HepG2 (cell line): ENCODE results near the gene PLEKHB2. TPM values are rescaled to one million over a fixed set of nuclear protein-coding genes. Genes with fewer than 3 reads are reported as not detected.

Source experiments
- ATAC-seq: fragments of 200-7000 bp; cut with Tn5 transposase; 3 replicates; pipeline ENCODE4 v1.9.1; 2020; ENCODE audit warnings: mild to moderate bottlenecking, moderate library complexity
- BruUV-seq: library from RNA; stranded (reverse); fragments of 400-500 nt; replicated peaks from 2 replicates; lab custom pipeline; 2021; lab: Mats Ljungman, UMichigan
- CTCF ChIA-PET: fragments of 300-600 bp; formaldehyde crosslinking; extraction: SDS; loops from one replicate; lab custom pipeline; 2021; ENCODE audit warnings: low total read pairs, inconsistent platforms, low intra/inter-chr PET ratio; lab: Yijun Ruan, JAX
- POLR2A ChIA-PET: fragments of 350-600 bp; sonication (Branson Sonifier 250); formaldehyde crosslinking; loops from one replicate; lab custom pipeline; 2020; ENCODE audit warnings: antibody characterized with exemption, inconsistent platforms; lab: Yijun Ruan, JAX
- DNase-seq: peaks from one replicate; pipeline ENCODE4 v3.0.0-alpha.2; 2015; ENCODE audit warnings: low spot score
- FAIRE-seq: peaks from 3 replicates; lab custom pipeline; 2011; peaks lifted over from hg19 to GRCh38; lab: Jason Lieb, UNC
- H2AFZ ChIP-seq: one replicate; pipeline ENCODE4 v1.6.1; 2011; ENCODE audit warnings: low read length, inconsistent platforms
- H3K27ac ChIP-seq: fragments of 300-600 bp; 3 replicates; pipeline ENCODE4 v1.8.0; 2011; ENCODE audit warnings: mixed run types, mild to moderate bottlenecking, mixed read lengths, low read length, inconsistent platforms; ENCODE audit not compliant: insufficient read depth; ENCODE audit errors: extremely low read length
- H3K27me3 ChIP-seq, 2 experiments: fragments of 200-600 bp in 1 of 2; 2 replicates in 1 of 2; 3 replicates in 1 of 2; pipeline versions ENCODE4 v1.6.0 to v1.8.0; 2011; ENCODE audit warnings: low read length in 2 of 2, mild to moderate bottlenecking in 2 of 2, moderate library complexity in 2 of 2, inconsistent platforms in 1 of 2; ENCODE audit not compliant: insufficient read depth in 2 of 2, control insufficient read depth in 1 of 2
- H3K36me3 ChIP-seq, 2 experiments: fragments of 200-600 bp in 1 of 2; replicated peaks in 1 of 2; 2 replicates in 1 of 2; 3 replicates in 1 of 2; pipeline versions ENCODE4 v1.5.1 to v1.8.0; 2011; ENCODE audit warnings: low read length in 2 of 2, inconsistent platforms in 1 of 2; ENCODE audit not compliant: insufficient read depth in 2 of 2, control insufficient read depth in 1 of 2
- H3K4me1 ChIP-seq: 2 replicates; pipeline ENCODE4 v1.5.1; 2012; ENCODE audit warnings: low read length, inconsistent platforms; ENCODE audit not compliant: insufficient read depth
- H3K4me2 ChIP-seq: 2 replicates; pipeline ENCODE4 v1.6.0; 2011; ENCODE audit warnings: low read depth, low read length, inconsistent platforms
- H3K4me3 ChIP-seq, 3 experiments: fragments of 200-600 bp in 1 of 3; sonication (generic), shearing (Covaris generic) in 1 of 3; replicated peaks in 1 of 3; 2 replicates each; pipeline ENCODE4 v1.5.1; 2011 to 2016; ENCODE audit warnings: low read length in 3 of 3, inconsistent platforms in 2 of 3, low read depth in 2 of 3, mild to moderate bottlenecking in 2 of 3, control low read depth in 1 of 3, mixed read lengths in 1 of 3; ENCODE audit not compliant: insufficient read depth in 1 of 3
- H3K79me2 ChIP-seq: one replicate; pipeline ENCODE4 v1.6.1; 2011; ENCODE audit warnings: low read length, inconsistent platforms; ENCODE audit not compliant: insufficient read depth
- H3K9ac ChIP-seq: 2 replicates; pipeline ENCODE4 v1.6.0; 2011; ENCODE audit warnings: mild to moderate bottlenecking, low read depth, low read length, inconsistent platforms; ENCODE audit not compliant: insufficient read depth
- H3K9me3 ChIP-seq: 2 replicates; pipeline ENCODE4 v1.5.1; 2012; ENCODE audit warnings: mild to moderate bottlenecking, low read length
- H4K20me1 ChIP-seq: 2 replicates; pipeline ENCODE4 v1.6.0; 2011; ENCODE audit warnings: inconsistent platforms, mild to moderate bottlenecking, low read length, moderate library complexity; ENCODE audit not compliant: insufficient read depth
- AGO2 ChIP-seq: fragments of 200-400 bp; formaldehyde crosslinking; optimal IDR thresholded peaks from 2 replicates; pipeline ENCODE3; 2017; ENCODE audit warnings: mild to moderate bottlenecking, low read depth, low read length, moderate library complexity
- CBX1 ChIP-seq: IDR thresholded peaks from one replicate; pipeline ENCODE4 v1.6.1; 2016; ENCODE audit warnings: antibody characterized with exemption, low read depth
- ELF4 ChIP-seq: sonication (generic); formaldehyde crosslinking; IDR thresholded peaks from 2 replicates; pipeline ENCODE4 v1.5.0; 2020; ENCODE audit warnings: missing genetic modification reagents, mild to moderate bottlenecking, moderate library complexity, borderline replicate concordance
- NFKB2 ChIP-seq: sonication (generic); formaldehyde crosslinking; IDR thresholded peaks from 2 replicates; pipeline ENCODE4 v1.4.0; 2020; ENCODE audit warnings: missing genetic modification reagents, borderline replicate concordance
- PAF1 ChIP-seq: IDR thresholded peaks from 2 replicates; pipeline ENCODE4 v1.6.1; 2016; ENCODE audit warnings: missing genetic modification reagents, missing compliant biosample characterization
- THYN1 ChIP-seq: sonication (generic); formaldehyde crosslinking; IDR thresholded peaks from 2 replicates; pipeline ENCODE4 v1.8.1; 2023; ENCODE audit warnings: low read depth, mild to moderate bottlenecking, moderate library complexity, missing genetic modification reagents, borderline replicate concordance
- XBP1 ChIP-seq: sonication (generic); formaldehyde crosslinking; IDR thresholded peaks from 2 replicates; pipeline ENCODE4 v1.5.0; 2020; ENCODE audit warnings: missing genetic modification reagents
- ZKSCAN1 ChIP-seq: fragments of 150-350 bp; IDR thresholded peaks from 2 replicates; pipeline ENCODE4 v1.6.1; 2014; ENCODE audit warnings: low read length
- ZNF263 ChIP-seq: sonication (generic); formaldehyde crosslinking; IDR thresholded peaks from 2 replicates; pipeline ENCODE4 v1.4.0; 2020; ENCODE audit warnings: missing genetic modification reagents
- ZNF276 ChIP-seq: sonication (generic); formaldehyde crosslinking; IDR thresholded peaks from 2 replicates; pipeline ENCODE4 v1.4.0; 2020; ENCODE audit warnings: mild to moderate bottlenecking, low read depth, missing genetic modification reagents
- ZNF350 ChIP-seq: sonication (generic); formaldehyde crosslinking; IDR thresholded peaks from 2 replicates; pipeline ENCODE4 v1.4.0; 2020; ENCODE audit warnings: mild to moderate bottlenecking, low read depth, missing genetic modification reagents, borderline replicate concordance
- ZNF451 ChIP-seq: sonication (generic); formaldehyde crosslinking; IDR thresholded peaks from 2 replicates; pipeline ENCODE4 v1.5.0; 2020; ENCODE audit warnings: mild to moderate bottlenecking, missing genetic modification reagents
- ZNF484 ChIP-seq: sonication (generic); formaldehyde crosslinking; IDR thresholded peaks from 2 replicates; pipeline ENCODE4 v1.5.1; 2020; ENCODE audit warnings: mild to moderate bottlenecking, low read depth, missing genetic modification reagents, borderline replicate concordance
- ZNF550 ChIP-seq: sonication (generic); formaldehyde crosslinking; IDR thresholded peaks from 2 replicates; pipeline ENCODE4 v1.4.0; 2020; ENCODE audit warnings: mild to moderate bottlenecking, missing genetic modification reagents, borderline replicate concordance
- ZNF770 ChIP-seq: sonication (generic); formaldehyde crosslinking; IDR thresholded peaks from 2 replicates; pipeline ENCODE4 v1.5.0; 2020; ENCODE audit warnings: mild to moderate bottlenecking, missing genetic modification reagents
- ZSCAN5A ChIP-seq: sonication (generic); formaldehyde crosslinking; IDR thresholded peaks from 2 replicates; pipeline ENCODE4 v1.8.0; 2022; ENCODE audit warnings: mild to moderate bottlenecking, missing genetic modification reagents, borderline replicate concordance
- WGBS: methylation state at CpG from one replicate; pipeline ENCODE4 v1.1.6; 2017; ENCODE audit warnings: low lambda C conversion rate; 5-methylcytosine and 5-hydroxymethylcytosine counted together
- in situ Hi-C: cut with HindIII; loops from 2 replicates; pipeline ENCODE4 v1.10.0; 2017; ENCODE audit warnings: low pct_unique_long_range_greater_than_20kb; ENCODE audit not compliant: extremely low pct_ligation_motif_present
- intact Hi-C: fragments of 100-400 bp; cut with micrococcal nuclease; formaldehyde crosslinking; loops from one replicate; pipeline ENCODE4 v1.10.0; 2022; ENCODE audit not compliant: unreplicated experiment
- polyA plus RNA-seq, 8 experiments: library from polyadenylated mRNA; depleted of rRNA in 3 of 8; stranded (reverse) in 7 of 8; unstranded in 1 of 8; fragments of >200 nt; fragmentation: Illumina TruSeq in 4 of 8; extraction: Trizol in 4 of 8; gene quantifications; 2 replicates each; pipeline versions ENCODE4 v1.2.1 to v1.2.3, GENCODE V29; 2011 to 2016; ENCODE audit warnings: low read depth in 4 of 8, missing spikeins in 1 of 8, mixed read lengths in 1 of 8; ENCODE audit not compliant: insufficient read depth in 1 of 8
- total RNA-seq, 5 experiments: library from RNA; depleted of rRNA; stranded (reverse); fragments of >200 nt; fragmentation: Illumina TruSeq; extraction: Trizol; gene quantifications; 2 replicates each; pipeline ENCODE4 v1.2.3, GENCODE V29; 2016; ENCODE audit warnings: low read depth in 1 of 5
- TF ChIP-seq, protein P1 (sequence below): sonication (generic); formaldehyde crosslinking; IDR thresholded peaks from 2 replicates; pipeline ENCODE4 v1.5.1; 2020; ENCODE audit warnings: missing genetic modification reagents, mild to moderate bottlenecking, borderline replicate concordance

PLEKHB2 gene
- total and polyA plus RNA-seq, 2 of the 13 experiments (the other 11 are each of a cell fraction or from before 2014, with no cell fraction given) = 73.0 to 78.9 TPM

DNA sequence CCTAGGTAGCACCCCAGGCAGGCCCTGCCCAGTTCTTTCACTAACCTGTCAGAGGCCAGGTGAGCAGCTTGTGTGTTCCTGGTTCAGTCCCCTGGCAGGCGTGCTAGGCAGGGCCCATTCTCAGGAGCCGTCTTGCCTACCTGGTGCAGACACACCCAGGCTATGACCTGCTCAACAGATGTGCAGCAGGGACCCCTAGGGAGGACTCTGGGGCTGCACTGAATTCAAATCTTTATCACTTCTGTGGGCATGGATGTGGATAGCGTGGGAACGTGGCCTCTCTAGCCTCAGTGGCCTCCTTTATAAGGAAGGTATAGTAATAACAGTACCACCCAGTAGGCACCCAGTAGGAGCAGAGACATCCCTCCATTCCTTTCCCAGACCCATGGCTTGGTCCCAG is 48.4 kb downstream of the PLEKHB2 start:
- Histone ChIP-seq H3K4me2 (no peak overlapping the region), H3K27ac (no peak overlapping the region), H2AFZ (no peak overlapping the region), H3K4me3 (no peak overlapping the region), H3K79me2 (no peaks in the 10 kb centered on the region), H4K20me1 (peaks cover 7% of the 10 kb centered on the region; the same call in 1 of the 2 replicates), H3K9me3 (no peaks in the 10 kb centered on the region), H3K36me3 (peaks cover 3 to 19% of the 10 kb centered on the region in 2 experiments; a peak in 4 of 5 replicates), H3K4me1 (peaks cover 33% of the 10 kb centered on the region), H3K27me3 (peaks cover 0 to 22% of the 10 kb centered on the region in 2 experiments; a peak in 3 of 5 replicates), H3K9ac (no peak overlapping the region)
- ATAC-seq (peak; percentile 8), DNase-seq (no peak), FAIRE-seq (no peak)
- in situ Hi-C loops = loop anchor here (25.0 kb wide), 1 partner anchor 509 kb away; no protein-coding TSS in a partner anchor
- 20% methylated on average over 2 of the region's 4 CpGs for WGBS
- CTCF ChIA-PET = interaction anchor here (0.7 to 1.8 kb wide), 7 partner anchors 157 to 649 kb away, joined by 3 to 14 read pairs (median 6); partner anchors contain the start of gene MZT2A
- no TSS peak for BruUV-seq
- POLR2A ChIA-PET = interaction anchor here (0.7 to 1.9 kb wide), 2 partner anchors 60 to 519 kb away, joined by 3 to 4 read pairs; no protein-coding TSS in a partner anchor
- intact Hi-C loops = loop anchor here (10.0 kb wide), 3 partner anchors 341 to 991 kb away; partner anchors contain the start of gene MZT2A
- TF ChIP-seq ZNF263 (CRISPR knock-in tag) (peak; percentile 69), ZNF451 (CRISPR knock-in tag) (no peak), XBP1 (CRISPR knock-in tag) (no peak), CBX1 (no peak), AGO2 (no peak), NFKB2 (CRISPR knock-in tag) (0 out of 2 replicates have a peak, but pooled peaks have one; percentile 10), THYN1 (CRISPR knock-in tag) (no peak), ELF4 (CRISPR knock-in tag) (no peak), ZNF484 (CRISPR knock-in tag) (no peak), ZNF350 (CRISPR knock-in tag) (0 out of 2 replicates have a peak, but pooled peaks have one; percentile 7), ZNF550 (CRISPR knock-in tag) (no peak), ZNF276 (CRISPR knock-in tag) (0 out of 2 replicates have a peak, but pooled peaks have one; percentile 9), PAF1 (CRISPR knock-in tag) (no peak), ZNF770 (CRISPR knock-in tag) (no peak), ZSCAN5A (CRISPR knock-in tag) (no peak), ZKSCAN1 (no peak)
- TF ChIP-seq, protein P1, sequence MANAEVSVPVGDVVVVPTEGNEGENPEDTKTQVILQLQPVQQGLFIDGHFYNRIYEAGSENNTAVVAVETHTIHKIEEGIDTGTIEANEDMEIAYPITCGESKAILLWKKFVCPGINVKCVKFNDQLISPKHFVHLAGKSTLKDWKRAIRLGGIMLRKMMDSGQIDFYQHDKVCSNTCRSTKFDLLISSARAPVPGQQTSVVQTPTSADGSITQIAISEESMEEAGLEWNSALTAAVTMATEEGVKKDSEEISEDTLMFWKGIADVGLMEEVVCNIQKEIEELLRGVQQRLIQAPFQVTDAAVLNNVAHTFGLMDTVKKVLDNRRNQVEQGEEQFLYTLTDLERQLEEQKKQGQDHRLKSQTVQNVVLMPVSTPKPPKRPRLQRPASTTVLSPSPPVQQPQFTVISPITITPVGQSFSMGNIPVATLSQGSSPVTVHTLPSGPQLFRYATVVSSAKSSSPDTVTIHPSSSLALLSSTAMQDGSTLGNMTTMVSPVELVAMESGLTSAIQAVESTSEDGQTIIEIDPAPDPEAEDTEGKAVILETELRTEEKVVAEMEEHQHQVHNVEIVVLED = no peak
